MM.1S (cell line): ENCODE data around the gene MTMR2.

Source experiments
- CTCF ChIP-seq: fragments of 300-600 bp; sonication (generic); IDR thresholded peaks from 2 replicates; pipeline ENCODE4 v1.5.1; 2016; ENCODE audit warnings: antibody characterized with exemption, low read length, mixed read lengths
- EZH2 ChIP-seq: fragments of 300-600 bp; sonication (generic); optimal IDR thresholded peaks from 2 replicates; pipeline ENCODE3; 2017; ENCODE audit warnings: low read depth, mild to moderate bottlenecking, antibody characterized with exemption, low read length, mixed read lengths
- EZH2phosphoT487 ChIP-seq: fragments of 300-600 bp; sonication (generic); IDR thresholded peaks from 2 replicates; pipeline ENCODE4 v1.6.1; 2018; ENCODE audit warnings: antibody characterized with exemption, low read length

DNA sequence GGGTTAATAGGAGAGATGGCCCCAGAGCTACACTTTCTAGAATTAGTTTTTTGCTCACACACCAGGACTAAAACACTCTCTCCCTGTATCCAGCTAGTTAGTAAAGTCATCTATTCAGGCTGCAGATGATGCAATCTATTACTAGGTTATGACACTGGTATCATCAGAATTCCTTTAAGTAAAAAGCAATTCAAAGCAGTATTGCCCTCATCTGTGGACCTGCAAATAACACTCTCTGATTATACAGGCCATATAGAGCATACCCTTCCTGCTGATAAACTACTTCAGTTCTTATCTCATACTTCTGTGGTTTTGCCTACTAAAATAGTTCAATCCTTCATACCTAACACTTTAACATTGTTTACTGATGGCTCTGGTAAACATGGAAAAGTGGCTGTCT is 13.5 kb upstream of the MTMR2 start:
- TF ChIP-seq CTCF: no peak
- TF ChIP-seq EZH2: no peak
- TF ChIP-seq EZH2phosphoT487: no peak
